ENCODE results near the gene PBXIP1.
A peak's percentile ranks its signal among the peaks of the same experiment; 100 is the strongest.
"Not testable (repeated sequence)": the region's sequence is repeated elsewhere in the genome, so short reads cannot be mapped to it uniquely, and the experiment has no call there.

The PBXIP1 gene

GRCh38 chr1:154995301-154995983 lies 39.5 kb upstream of the PBXIP1 start:
- not testable (repeated sequence) for DNase-seq (ENCODE audit: low read depth in 2 of 2)

- DNase-seq (ENCODE audit: low read depth in 2 of 2) = no peak
Observed at GRCh38 chr1:154994591-154994990, 38.7 kb upstream of the PBXIP1 start.

- DNase-seq (ENCODE audit: low read depth in 2 of 2) = no peak
Observed at GRCh38 chr1:154994269-154994587, 38.3 kb upstream of the PBXIP1 start.

GRCh38 chr1:154993572-154994268 lies 37.8 kb upstream of the PBXIP1 start, which contains the start of gene LENEP:
LENEP (plus strand) TSS chr1:154993586; CDS start chr1:154993608, 22 bp downstream.
- DNase-seq (ENCODE audit: low read depth in 2 of 2) = no peak

- DNase-seq (ENCODE audit: low read depth in 2 of 2) = no peak
Observed at GRCh38 chr1:154992721-154993571, 37.0 kb upstream of the PBXIP1 start.

GRCh38 chr1:154990276-154990675 lies 34.4 kb upstream of the PBXIP1 start:
- no peak for DNase-seq (ENCODE audit: low read depth in 2 of 2)

- no peak for DNase-seq (ENCODE audit: low read depth in 2 of 2)
Observed at GRCh38 chr1:154989195-154989860, 33.4 kb upstream of the PBXIP1 start.

- DNase-seq (ENCODE audit: low read depth in 2 of 2) = no peak
Observed at GRCh38 chr1:154988058-154988954, 32.4 kb upstream of the PBXIP1 start.

- no peak for DNase-seq (ENCODE audit: low read depth in 2 of 2)
Observed at GRCh38 chr1:154987326-154987725, 31.4 kb upstream of the PBXIP1 start.

GRCh38 chr1:154986736-154987135 lies 30.8 kb upstream of the PBXIP1 start:
- not testable (repeated sequence) for DNase-seq (ENCODE audit: low read depth in 2 of 2)

- DNase-seq (ENCODE audit: low read depth in 2 of 2) = no peak
Observed at GRCh38 chr1:154983776-154984466, 28.0 kb upstream of the PBXIP1 start.

GRCh38 chr1:154982897-154983648 lies 27.2 kb upstream of the PBXIP1 start, which contains the start of gene FLAD1:
FLAD1 (plus strand) TSS chr1:154983344; CDS start chr1:154983695, 351 bp downstream.
- DNase-seq (ENCODE audit: low read depth in 2 of 2) = peak; percentile 91 to 95

GRCh38 chr1:154982341-154982740 lies 26.4 kb upstream of the PBXIP1 start:
- DNase-seq (ENCODE audit: low read depth in 2 of 2) = no peak

- DNase-seq (ENCODE audit: low read depth in 2 of 2) = no peak
Observed at GRCh38 chr1:154978360-154978759, 22.5 kb upstream of the PBXIP1 start.

GRCh38 chr1:154977762-154978161 lies 21.9 kb upstream of the PBXIP1 start:
- not testable (repeated sequence) for DNase-seq (ENCODE audit: low read depth in 2 of 2)

GRCh38 chr1:154975409-154976059 lies 19.6 kb upstream of the PBXIP1 start:
- DNase-seq (ENCODE audit: low read depth in 2 of 2) = no peak

- peak; percentile 83 to 94 for DNase-seq (ENCODE audit: low read depth in 2 of 2)
Observed at GRCh38 chr1:154974808-154975408, 19.0 kb upstream of the PBXIP1 start.

- peak; percentile 90 to 92 for DNase-seq (ENCODE audit: low read depth in 2 of 2)
Observed at GRCh38 chr1:154974102-154974807, 18.4 kb upstream of the PBXIP1 start, which contains the start of gene CKS1B. CKS1B (plus strand) TSS chr1:154974681; CDS start chr1:154974746, 65 bp downstream.
